Fibroblast of skin of right quadriceps (primary cell): ENCODE data around the gene GATAD1.
"Not testable (repeated sequence)": the region's sequence is repeated elsewhere in the genome, so short reads cannot be mapped to it uniquely, and the experiment has no call there.

ENCODE experiments used
- DNase-seq: peaks from one replicate; pipeline ENCODE4 v3.0.0-alpha.2; 2013

The GATAD1 gene

DNA sequence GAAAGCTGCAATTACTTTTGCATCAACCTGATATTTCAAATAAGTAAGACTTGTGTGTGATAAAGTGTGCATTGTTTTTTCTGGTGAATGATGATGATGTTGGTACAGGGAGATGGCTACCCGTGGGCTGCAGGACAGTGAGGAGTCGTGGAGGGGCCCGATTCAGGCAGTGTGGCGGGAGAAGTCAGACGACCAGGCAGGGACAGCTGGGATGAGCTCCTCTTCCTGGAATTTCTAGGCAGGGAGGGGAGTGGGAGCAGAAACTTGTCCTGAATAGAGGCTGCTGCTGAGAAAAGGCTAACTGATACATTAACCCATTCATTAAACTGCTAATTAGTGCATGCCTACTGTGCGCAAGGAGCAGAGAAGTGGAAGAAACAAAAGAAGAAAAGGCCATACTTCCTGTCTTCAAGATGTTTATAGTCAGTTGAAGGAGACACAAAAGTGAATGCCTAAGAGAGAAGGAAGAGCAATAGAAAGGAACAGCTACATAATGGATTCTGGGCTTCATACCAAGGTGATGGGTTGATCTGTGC lies 9.3 kb upstream of the GATAD1 start:
- no peak for DNase-seq

DNA sequence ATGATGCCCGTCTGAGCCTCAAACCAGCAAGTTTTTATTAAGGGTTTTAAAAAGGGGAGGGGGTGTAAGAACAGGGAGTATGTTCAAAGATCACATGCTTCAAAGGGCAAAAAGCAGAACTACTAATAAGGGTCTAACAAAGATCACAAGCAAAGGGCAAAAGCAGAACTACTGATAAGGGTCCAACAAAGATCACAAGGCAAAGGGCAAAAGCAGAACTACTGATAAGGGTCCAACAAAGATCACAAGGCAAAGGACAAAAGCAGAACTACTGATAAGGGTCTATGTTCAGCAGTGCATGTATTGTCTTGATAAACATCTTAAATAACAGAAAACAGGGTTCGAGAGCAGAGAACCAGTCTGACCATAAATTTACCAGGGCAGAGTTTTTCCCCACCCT lies 4.6 kb upstream of the GATAD1 start:
- not testable (repeated sequence) for DNase-seq

DNA sequence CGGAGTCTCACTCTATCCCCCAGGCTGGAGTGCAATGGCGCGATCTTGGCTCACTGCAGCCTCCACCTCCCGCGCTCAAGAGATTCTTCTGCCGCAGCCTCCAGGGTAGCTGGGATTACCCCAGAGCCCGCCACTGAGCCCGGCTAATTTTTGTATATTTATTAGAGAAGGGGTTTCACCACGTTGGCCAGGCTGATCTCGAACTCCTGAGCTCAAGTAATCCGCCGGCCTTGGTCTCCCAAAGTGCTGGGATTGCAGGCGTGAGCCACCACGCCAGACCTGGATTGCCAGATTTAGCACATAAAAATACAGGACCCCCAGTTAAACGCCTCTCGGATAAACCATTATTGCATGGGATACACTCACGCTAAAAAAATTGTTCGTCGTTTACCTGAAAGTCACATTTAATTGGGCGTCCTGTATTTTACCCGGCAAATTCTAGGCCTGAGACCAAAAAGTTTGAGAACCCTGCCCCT lies 375 bp upstream of the GATAD1 start:
- no peak for DNase-seq

DNA sequence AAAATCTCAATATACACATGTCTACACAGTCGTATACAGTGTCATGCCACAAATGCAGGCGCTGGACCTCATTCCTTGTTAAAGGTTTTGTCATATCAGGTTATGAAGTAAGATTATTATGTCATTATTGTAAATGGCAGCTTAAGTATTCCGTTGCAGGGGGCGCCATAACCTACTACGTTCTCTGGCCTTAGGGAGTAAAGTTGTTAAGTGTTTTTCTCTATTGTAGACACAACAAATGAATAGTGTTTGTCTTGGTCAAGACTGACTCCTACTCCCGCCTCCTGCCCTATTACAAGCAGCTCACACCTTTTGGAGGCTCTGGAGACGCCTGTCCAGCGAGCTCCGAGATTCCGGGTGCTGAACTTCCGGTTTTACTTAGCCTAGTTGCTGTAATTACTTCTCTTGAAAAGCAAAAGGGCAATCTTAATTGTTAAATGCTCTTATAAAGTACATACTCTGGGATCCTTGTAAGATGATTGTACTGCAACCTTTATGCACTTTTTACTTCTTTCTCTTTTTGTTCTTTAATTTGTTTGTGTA lies 994 bp downstream of the GATAD1 start:
- peak; percentile 35 for DNase-seq

DNA sequence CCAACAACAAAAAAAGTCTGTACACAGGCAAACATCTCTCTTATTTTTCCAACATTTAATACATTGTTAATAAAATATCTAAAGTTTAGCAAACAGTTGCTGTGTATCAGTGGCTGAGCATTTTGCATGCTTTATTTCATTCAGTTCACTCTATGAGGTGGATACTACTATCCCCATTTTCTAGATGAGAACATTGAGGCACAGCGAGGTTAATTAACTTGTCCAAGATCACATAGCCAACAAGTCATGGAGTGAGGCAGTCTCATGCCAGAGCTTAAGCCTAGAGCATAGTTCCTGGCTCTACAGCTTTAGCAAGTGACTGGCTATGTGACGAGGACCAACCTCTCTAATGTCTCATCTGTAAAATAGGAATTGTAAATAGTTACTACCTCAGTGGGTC lies 4.4 kb downstream of the GATAD1 start:
- DNase-seq, result no peak

DNA sequence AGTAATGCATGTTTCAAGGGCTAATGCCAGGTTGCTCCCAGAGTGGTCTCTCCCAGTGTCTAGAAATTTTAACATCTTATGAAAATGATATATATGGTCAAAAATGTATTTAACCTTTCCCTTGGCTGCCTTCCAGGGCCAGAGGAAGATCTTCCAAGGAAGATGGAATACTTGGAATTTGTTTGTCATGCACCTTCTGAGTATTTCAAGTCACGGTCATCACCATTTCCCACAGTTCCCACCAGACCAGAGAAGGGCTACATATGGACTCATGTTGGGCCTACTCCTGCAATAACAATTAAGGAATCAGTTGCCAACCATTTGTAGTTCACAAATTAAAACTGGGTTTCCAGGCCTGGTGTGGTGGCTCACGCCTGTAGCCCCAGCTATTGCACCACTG lies 9.0 kb downstream of the GATAD1 start:
- peak; percentile 55 for DNase-seq

DNA sequence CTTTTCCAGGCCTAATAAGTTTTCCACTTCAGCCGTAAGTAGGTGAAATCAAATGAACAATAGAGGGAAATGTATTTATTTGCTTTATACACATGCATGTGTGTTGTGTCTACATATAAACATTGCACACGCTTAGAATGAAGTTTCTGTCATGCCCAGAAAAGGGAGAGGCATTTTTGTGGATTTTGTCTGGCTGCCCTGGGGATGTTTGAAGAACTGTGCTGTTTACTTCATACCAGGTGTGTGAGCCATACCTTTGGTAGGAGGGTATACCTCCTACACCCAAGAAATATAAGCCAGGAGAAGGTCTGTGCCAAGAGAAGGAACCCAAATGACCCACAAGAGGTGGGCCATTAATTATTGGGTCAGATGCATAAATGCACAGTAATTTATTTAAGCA lies 12.8 kb downstream of the GATAD1 start:
- DNase-seq, result no peak

DNA sequence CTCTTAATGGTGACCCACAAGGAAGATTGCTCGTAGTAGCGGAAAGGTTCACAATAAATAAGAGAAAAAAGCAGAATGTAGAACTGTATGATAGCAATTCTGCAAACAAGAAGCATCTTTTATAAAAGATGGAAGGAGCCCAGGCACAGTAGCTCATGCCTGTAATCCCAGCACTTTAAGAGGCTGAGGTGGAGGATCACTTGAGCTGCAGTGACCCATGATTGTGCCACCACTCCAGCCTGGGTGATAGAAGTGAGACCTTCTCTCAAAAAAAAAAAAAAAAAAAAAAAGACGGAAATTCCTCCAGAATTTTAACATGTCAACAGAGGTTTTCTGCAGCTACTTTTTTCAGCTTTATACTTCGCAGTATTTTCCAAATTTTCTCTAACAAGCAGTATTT lies 13.2 kb downstream of the GATAD1 start:
- no peak for DNase-seq

DNA sequence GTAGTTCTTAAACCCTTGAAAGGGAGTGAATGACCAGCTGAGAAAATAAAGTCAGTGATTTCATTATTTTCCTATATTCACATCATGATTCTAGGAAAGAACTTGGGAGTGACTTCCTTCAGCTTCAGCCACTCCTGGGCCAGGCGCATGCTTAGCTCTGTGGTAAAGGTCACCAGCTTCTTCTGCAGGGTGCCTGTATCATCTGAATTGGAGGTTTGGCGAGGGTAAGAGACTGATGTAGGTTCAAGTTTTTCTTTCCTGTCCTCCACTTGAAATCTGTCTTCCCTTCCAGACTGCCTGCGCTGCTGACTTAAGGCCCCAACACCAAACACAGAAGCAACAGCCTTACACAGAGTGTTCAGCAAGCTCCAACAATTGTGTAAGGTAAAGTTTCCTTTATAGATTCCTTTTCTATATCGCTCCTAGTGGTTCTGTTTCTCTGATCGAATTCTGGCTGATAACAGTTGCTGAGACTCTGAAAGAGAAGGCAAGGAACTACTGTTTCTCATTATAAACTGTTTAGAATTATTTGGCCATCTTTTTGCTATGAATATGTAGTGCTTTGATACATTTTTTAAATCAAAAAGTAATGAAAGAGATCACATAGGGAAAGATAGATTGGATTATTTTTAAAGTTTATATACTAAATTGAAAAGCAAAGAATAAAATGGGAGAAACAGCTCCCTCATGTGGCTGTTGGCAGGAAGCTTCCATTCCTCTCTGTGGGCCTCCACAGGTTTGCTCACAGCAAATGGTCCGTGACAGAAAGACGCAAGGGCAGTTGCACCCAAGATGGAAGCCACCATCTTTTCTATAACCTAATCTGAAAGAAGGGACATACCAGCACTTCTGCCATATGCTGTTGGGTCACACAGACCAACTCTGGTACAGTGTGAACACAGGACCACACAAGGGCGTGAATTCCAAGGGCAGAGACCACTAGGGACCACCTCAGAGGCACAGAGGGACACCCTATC lies 14.0 kb downstream of the GATAD1 start:
- DNase-seq, result peak; percentile 37

DNA sequence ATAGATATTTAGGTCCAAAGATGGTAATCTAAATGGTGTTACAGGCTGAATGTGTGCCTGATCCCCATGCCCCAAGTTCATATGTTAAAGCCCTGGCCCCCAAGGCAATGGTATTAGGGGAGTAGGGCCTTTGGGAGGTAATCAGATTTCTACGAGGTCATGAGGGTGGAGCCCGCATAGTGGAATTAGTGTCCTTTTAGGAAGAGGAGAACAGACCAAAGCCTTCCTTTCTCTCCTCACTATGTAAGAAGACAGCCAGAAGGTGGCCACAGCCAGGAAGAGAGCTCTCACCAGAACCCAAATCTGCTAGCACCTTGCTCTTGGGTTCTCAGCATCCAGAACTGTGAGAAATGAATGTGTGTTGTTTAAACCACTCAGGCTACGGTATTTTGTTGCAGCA lies 15.3 kb downstream of the GATAD1 start:
- no peak for DNase-seq

DNA sequence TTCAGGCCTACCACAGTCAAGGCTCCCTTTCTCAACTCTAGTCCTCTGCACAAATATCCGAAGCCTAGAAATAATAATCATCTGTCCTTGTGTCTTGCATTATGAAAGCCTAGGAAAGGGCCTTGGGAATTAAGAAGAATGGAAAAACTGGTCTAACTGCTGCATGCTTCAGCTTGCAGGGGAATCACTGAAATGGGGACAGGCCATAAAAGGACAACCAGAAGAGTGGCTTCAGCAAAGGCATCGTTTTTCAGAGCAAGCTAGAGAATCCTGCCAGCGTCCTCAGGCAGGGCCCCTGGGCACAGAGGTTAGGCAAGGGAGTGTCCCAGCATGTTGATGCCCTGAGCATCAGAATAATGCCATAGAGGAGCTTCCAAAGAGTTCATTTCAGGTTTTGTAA lies 17.2 kb downstream of the GATAD1 start:
- no peak for DNase-seq

DNA sequence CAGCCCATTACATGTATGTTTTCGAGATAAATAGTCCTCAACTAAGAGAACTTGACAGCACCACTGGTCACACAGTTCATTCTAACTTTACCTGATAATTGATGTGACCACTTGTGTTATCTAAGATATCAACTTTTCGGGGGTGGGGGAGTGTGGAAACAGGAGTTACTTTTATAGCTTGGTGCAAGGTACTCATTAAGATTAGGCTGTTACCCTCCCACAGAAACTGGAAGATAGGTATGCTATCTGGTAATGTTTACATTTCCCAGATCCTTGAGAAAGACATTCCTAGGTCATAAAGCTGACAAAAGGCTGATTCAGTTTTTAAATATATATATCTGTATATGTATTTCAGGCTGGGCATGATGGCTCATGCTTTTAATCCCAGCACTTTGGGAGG lies 19.4 kb downstream of the GATAD1 start:
- DNase-seq, result no peak

DNA sequence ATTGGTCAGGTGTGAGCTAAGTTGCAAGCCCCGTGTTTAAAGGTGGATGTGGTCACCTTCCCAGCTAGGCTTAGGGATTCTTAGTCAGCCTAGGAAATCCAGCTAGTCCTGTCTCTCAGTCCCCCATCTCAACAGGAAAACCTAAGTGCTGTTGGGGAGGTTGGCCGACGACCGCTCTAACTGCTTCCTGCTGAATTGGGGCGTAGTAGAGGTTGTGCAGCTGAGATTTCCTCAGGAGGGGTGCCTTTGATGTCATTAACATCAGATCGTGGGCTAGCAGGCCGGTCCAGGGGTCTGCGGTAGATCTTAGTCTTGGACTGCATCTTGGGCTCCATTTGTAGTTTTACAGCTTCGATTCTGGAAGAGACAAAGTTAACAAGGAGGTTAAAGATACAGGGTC lies 21.3 kb downstream of the GATAD1 start:
- not testable (repeated sequence) for DNase-seq

DNA sequence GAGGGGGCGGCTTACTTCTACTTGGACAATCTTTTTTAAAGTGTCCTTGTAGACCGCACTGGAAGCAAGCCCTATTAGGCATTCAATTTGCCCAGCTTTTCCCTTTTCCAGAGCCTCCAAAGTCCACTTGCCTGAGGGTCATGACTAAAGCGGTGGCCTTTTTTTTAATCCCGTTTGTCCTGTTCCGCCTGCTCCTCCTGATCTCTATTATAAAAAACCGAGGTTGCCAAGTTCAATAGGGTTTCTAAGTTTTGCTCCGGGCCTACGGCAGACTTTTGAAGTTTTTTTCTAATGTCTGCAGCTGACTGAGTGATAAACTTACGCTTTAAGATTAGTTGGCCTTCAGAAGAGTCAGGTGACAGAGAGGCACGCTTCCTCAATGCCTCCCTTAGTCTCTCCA lies 26.7 kb downstream of the GATAD1 start:
- not testable (repeated sequence) for DNase-seq

DNA sequence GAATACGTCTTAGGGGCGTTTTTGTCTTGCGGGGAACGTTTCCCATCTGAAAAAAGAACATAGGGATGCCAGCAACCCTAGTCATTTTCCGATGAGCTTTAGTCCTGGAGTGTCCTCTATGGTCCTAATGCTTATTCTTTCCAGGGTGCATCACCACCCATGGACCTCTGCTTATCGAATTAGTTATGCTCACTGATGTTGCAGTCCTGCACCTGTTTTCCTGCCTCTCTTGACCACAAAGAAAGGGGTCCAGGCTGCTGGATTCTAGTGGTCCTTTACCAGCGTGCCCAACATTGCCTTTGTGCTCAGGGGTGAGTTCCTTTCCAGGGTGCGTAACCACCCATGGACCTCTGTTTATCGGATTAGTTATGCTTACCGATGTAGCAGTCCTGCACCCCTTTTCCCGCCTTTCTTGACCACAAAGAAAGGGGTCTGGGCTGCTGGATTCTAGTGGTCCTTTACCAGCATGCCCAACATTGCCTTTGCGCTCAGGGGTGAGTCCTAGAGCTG lies 28.0 kb downstream of the GATAD1 start:
- DNase-seq, result not testable (repeated sequence)

DNA sequence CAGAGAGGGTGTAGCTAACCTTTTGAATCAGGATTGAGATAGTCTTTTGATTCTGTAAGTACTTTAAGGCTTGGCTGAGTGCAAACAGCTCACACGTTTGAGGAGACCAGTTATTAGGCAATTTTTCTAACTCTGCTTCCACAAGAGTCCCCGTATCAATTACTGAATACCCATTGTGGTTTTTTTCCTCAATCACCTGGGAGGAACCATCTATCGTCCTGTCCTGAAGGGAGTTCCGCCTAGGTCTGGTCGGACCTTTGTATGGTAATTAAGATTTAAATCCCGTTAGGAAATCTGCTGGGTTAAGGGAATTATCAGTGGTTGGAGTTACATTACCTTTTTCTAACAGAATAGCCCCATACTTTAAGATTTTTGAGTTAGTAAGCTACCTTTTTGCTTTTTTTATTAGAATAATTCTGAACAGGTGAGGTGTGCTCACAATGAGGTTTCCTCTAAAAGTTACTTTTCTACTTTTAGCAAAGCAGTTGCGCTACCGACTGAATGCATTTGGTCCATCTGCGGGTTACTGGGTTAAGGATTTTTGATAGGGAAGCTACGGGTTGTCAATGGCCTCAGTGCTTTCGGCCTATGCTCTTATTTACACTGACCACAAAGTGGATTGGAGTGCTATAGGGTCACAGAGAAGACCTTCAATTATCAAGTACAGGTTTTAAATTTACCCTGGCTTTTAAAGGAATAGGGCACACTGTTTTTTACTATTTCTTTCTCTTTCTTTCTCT lies 28.7 kb downstream of the GATAD1 start:
- not testable (repeated sequence) for DNase-seq

DNA sequence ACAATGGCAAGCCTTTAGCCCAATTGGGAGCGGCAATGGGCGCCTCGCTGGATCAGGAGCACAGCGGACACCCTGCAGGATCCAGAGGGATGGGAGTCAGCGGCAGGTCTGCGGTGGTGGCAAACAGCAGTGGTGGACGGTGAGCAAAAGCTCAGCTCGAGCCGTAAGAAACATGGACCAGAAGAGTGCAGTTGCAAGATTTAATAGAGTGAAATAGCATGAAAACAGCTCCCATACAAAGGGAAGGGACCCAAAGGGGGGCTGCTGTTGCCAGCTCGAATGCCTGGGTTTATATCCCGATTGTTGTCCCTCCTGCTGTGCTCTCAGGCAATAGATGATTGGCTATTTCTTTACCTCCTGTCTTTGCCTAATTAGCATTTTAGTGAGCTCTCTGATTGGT lies 30.4 kb downstream of the GATAD1 start, which contains the start of gene ERVW-1:
Gene ERVW-1 (minus strand): TSS at position 266 of the 400 bp plus-strand sequence. CDS start 7,565 bp downstream, outside the sequence.
- not testable (repeated sequence) for DNase-seq

DNA sequence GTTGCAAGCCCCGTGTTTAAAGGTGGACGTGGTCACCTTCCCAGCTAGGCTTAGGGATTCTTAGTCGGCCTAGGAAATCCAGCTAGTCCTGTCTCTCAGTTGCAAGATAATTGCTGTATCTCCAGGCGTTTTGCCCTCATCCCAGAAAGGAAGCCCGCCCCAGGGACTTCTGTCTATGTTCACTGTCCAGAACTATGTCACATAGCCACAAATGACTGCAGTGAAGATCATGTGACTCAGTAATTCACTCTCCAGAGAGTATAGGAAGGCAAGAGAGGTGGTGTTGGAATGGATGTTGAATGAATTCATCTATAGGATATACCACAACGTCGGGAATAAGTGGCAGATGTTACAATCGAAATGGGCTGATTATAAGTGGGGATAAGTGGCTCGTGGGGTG lies 30.8 kb downstream of the GATAD1 start:
- DNase-seq, result no peak

DNA sequence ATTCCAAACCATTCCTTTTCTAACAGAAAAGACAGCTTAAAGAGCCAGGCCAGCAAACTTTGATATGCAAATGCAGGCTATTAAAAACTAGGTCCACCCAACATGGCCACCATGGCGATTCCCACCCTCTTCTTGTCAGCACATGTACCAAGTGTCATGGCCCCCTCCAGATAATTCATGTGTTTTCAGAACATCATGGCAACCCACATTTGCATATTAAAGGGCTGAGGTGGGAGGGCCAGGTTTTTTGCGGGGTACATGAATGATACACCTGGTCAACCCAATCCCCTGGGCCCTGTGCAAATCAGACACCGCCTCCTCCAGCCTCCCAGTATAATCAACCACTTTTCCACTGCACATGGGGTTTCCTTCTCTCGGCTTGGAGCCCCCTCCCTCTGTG lies 31.4 kb downstream of the GATAD1 start:
- no peak for DNase-seq

DNA sequence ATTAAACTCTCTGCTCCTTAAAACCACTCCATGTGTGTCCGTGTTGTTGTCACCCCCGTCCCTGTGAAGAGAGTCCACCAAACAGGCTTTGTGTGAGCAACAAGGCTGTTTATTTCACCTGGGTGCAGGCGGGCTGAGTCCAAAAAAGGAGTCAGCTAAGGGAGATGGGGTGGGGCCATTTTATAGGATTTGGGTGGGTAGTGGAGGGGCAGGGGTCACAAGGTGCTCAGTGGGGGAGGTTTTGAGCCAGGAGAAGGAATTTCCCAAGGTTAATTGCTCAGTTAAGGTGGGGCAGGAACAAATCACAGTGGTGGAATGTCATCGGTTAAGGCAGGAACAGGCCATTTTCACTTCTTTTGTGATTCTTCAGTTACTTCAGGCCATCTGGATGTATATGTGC lies 31.9 kb downstream of the GATAD1 start:
- DNase-seq, result not testable (repeated sequence)

DNA sequence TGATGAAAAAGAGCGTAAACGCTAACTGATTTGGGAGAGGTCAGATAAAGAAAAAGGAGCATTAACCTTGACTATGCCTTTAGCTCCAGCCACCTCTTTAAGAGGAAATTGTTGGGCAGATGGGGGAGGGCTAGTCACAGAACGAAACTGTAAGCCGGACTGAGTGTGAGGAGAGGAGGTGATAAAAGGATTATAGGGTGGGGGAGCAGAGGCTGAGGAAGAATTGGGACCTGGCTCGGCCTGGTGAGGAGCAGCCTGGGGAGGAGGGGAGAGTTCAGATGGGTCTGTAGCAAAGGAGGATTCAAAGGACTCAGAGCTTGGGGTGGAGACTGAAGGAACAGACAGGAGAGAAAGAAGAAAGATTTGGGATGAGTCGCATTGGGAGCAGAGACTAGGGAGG lies 36.3 kb downstream of the GATAD1 start:
- not testable (repeated sequence) for DNase-seq

DNA sequence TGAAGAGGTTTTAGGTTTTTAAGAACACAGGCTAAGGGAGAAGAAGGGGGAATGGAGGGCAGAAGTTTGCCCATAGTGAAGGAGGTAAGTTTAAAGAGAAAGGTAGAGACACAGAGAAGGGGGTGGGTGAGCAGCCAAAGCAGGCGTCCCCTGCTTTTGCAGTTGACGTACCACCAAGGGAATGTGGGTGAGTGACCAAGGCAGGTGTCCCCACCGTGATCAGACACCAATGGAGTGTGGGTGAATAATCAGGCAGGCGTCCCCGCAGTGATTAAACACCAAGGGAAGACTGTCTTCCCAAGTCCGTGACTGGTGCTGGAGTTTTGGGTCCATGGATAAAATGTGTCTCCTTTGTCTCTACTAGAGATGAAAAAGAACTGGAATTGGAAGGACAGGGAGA lies 36.9 kb downstream of the GATAD1 start:
- DNase-seq, result not testable (repeated sequence)
